Muscle layer of colon (tissue), 2 donors: ENCODE measurements around the gene APC.
"Not testable (repeated sequence)": the region's sequence is repeated elsewhere in the genome, so short reads cannot be mapped to it uniquely, and the experiment has no call there.

Experiments used
- H3K27ac ChIP-seq: one replicate; pipeline ENCODE4 v1.7.0; 2013; ENCODE audit warnings: low read depth, mild to moderate bottlenecking, low read length, moderate library complexity
- H3K27me3 ChIP-seq, 2 donors: one replicate each; pipeline ENCODE4 v1.7.0; 2013; ENCODE audit warnings: low read length in 2 of 2, mild to moderate bottlenecking in 2 of 2; ENCODE audit not compliant: insufficient read depth in 2 of 2, control insufficient read depth in 1 of 2
- H3K36me3 ChIP-seq: one replicate; pipeline ENCODE4 v1.7.0; 2013; ENCODE audit warnings: mild to moderate bottlenecking, low read length; ENCODE audit not compliant: insufficient read depth
- H3K4me1 ChIP-seq: one replicate; pipeline ENCODE4 v1.7.0; 2013; ENCODE audit warnings: mild to moderate bottlenecking, low read length; ENCODE audit not compliant: insufficient read depth
- H3K4me3 ChIP-seq, 2 donors: one replicate each; pipeline ENCODE4 v1.7.0; 2013; ENCODE audit warnings: low read length in 2 of 2, low read depth in 1 of 2, mild to moderate bottlenecking in 1 of 2, moderate library complexity in 1 of 2
- H3K9ac ChIP-seq: one replicate; pipeline ENCODE4 v1.7.0; 2013; ENCODE audit warnings: low read length
- H3K9me3 ChIP-seq: one replicate; pipeline ENCODE4 v1.7.0; 2013; ENCODE audit warnings: mild to moderate bottlenecking, low read length
- donor health status: abdominal sarcoma.
- donor health status: Adenocarcinoma of cecum.

Gene APC

DNA sequence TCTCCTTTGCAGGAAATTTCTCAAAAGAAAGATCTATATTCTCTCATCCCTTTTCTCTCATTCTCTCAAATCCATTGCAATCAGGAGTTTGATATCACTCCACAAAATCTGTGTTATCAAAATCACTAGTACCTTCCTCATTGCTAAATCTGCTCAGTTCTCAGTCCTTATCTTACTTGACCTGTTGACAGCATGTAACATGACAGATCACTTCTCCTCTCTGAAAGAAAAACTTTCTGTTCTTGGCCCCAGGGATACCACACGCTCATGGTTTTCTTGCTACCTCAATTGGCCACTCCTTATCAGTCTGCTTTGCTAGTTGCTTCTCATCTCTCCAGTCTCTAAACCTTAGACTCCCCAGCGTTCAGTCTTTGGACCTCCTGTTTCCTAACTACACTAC is 145.5 kb downstream of the APC start:
- Histone ChIP-seq H3K27ac (no peak overlapping the region), H3K36me3 (peaks cover 56% of the 10 kb centered on the region), H3K4me1 (no peaks in the 10 kb centered on the region), H3K27me3 (no peaks in the 10 kb centered on the region), H3K9ac (no peak overlapping the region), H3K4me3 (no peak overlapping the region), H3K9me3 (no peaks in the 10 kb centered on the region)

DNA sequence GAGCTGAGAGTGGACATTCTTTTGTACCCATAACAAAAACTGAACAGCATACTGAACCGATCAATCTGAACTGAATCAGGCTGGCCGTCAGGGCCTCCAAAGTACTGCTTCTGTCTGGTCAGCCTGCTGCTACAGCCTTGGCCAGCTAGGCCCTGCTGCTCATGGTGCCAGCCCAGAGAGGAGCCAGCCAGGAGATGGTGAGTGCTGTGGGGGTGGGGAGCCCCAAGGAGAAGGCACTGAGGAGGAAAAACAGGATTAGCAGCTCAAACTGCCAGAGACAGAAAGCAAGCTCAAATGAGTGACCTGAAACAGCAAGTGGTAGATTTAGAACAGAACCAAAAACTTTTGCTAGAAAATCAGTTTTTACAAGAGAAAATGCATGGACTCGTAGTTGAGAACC is 147.3 kb downstream of the APC start:
- Histone ChIP-seq H3K27me3 (no peaks in the 10 kb centered on the region), H3K9ac (no peak overlapping the region), H3K27ac (no peak overlapping the region), H3K4me1 (no peaks in the 10 kb centered on the region), H3K9me3 (no peaks in the 10 kb centered on the region), H3K36me3 (peaks cover 55% of the 10 kb centered on the region), H3K4me3 (no peak overlapping the region)

DNA sequence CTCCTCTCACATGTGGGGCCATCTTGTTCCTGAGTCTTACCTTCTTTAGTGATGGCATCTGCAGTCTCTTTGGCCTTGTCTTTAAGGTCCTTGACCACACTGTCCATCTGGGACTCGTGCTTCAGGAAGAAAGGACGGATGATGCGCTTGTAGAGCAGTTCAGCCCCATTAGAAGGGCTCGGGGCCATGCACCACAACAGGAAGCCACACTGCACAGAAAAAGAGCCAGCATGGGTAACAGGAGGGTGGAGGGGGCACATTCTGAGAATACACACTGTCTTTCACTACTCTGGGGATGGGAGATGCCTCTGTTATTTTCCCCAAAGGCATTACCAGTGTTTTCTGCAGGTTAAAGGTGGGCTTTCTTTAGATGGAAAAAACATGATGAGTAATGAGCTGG is 149.3 kb downstream of the APC start:
- Histone ChIP-seq H3K9me3 (no peaks in the 10 kb centered on the region), H3K9ac (no peak overlapping the region), H3K4me1 (no peaks in the 10 kb centered on the region), H3K27me3 (no peaks in the 10 kb centered on the region), H3K27ac (no peak overlapping the region), H3K36me3 (peaks cover 53% of the 10 kb centered on the region), H3K4me3 (no peak overlapping the region)

DNA sequence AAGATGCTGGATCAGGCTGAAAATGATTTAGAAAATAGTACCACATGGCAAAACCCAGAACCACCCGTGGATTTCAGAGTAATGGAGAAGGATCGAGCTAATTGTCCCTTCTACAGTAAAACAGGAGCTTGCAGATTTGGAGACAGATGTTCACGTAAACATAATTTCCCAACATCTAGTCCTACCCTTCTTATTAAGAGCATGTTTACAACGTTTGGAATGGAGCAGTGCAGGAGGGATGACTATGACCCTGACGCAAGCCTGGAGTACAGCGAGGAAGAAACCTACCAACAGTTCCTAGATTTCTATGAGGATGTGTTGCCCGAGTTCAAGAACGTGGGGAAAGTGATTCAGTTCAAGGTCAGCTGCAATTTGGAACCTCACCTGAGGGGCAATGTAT is 154.4 kb downstream of the APC start:
- H3K4me3 ChIP-seq, H3K9me3 ChIP-seq, H3K27me3 ChIP-seq, H3K9ac ChIP-seq, H3K27ac ChIP-seq, H3K4me1 ChIP-seq: not testable (repeated sequence)
- H3K36me3 ChIP-seq, result peaks cover 21% of the 10 kb centered on the region

DNA sequence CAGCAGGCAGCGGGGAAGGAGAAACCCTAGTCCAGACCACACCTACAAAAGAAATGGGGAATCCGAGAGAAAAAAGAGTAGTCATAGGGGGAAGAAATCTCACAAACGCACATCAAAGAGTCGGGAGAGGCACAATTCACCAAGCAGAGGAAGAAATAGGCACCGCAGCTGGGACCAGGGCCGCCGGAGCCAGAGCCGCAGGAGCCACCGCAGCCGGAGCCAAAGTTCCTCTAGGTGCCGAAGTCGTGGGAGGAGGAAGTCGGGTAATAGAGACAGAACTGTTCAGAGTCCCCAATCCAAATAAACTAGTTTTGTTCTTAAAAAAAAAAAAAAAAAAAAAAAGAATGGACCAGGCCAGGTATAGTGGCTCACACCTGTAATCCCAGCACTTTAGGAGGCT is 155.1 kb downstream of the APC start:
- H3K36me3 ChIP-seq, result peaks cover 20% of the 10 kb centered on the region
- no peak overlapping the region for H3K4me3 ChIP-seq
- peaks cover 8% of the 10 kb centered on the region for H3K4me1 ChIP-seq
- H3K27ac ChIP-seq, result no peak overlapping the region
- no peak overlapping the region for H3K9ac ChIP-seq
- H3K27me3 ChIP-seq, result no peaks in the 10 kb centered on the region
- H3K9me3 ChIP-seq, result no peaks in the 10 kb centered on the region

DNA sequence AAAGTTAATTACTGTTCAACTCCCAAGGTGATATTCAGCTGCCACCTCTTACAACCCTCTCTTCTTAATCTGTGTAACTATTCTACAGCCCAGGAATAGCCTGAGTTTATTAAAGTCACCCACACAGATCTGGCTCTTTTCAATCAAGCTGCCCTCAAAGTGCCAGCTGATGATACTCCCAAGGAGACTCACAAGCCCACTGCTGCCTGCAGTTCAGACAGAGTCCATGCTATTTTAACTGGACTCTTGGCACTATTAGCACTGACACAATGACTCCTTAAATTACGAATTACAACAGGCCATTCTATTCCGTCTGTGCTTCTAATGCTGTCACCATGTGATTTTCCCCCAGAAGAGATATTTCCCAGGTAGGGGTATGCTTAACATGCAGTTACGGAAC is 158.0 kb downstream of the APC start:
- no peak overlapping the region for H3K27ac ChIP-seq
- H3K36me3 ChIP-seq, result peaks cover 20% of the 10 kb centered on the region

More for the DNA sequence above, 158.0 kb downstream of the APC start:
- H3K27me3 ChIP-seq, result no peaks in the 10 kb centered on the region
- H3K4me3 ChIP-seq, result no peak overlapping the region
- peaks cover 8% of the 10 kb centered on the region for H3K4me1 ChIP-seq
- H3K9ac ChIP-seq, result no peak overlapping the region
- H3K9me3 ChIP-seq, result no peaks in the 10 kb centered on the region
